Glomerular endothelial cell (primary cell): ENCODE results near the gene MAD1L1. TPM values are rescaled to one million over a fixed set of nuclear protein-coding genes. Genes with fewer than 3 reads are reported as not detected.

Experiments
- DNase-seq: peaks from one replicate; pipeline ENCODE4 v3.0.0-alpha.2; 2011; ENCODE audit warnings: low read depth, low spot score; ENCODE audit errors: extremely low read depth
- total RNA-seq: library from RNA; depleted of rRNA; stranded (reverse); fragments of >200 nt; gene quantifications from 2 replicates; pipeline ENCODE4 v1.2.3, GENCODE V29; 2015

The MAD1L1 gene
- total RNA-seq, 1 donor from 2014 or later = 59.4 TPM

- no peak for DNase-seq
These were observed 424.7 kb downstream of the MAD1L1 start for GRCh38 chr7:1807821-1808600.

GRCh38 chr7:1806354-1806753 lies 426.4 kb downstream of the MAD1L1 start:
- no peak for DNase-seq

- DNase-seq = no peak
These were observed 428.4 kb downstream of the MAD1L1 start for GRCh38 chr7:1804310-1804709.

- no peak for DNase-seq
These were observed 429.8 kb downstream of the MAD1L1 start for GRCh38 chr7:1802899-1803298.

- DNase-seq = no peak
These were observed 431.8 kb downstream of the MAD1L1 start for GRCh38 chr7:1800902-1801301.

GRCh38 chr7:1798191-1798590 lies 434.6 kb downstream of the MAD1L1 start:
- DNase-seq = no peak

- DNase-seq = no peak
These were observed 437.7 kb downstream of the MAD1L1 start for GRCh38 chr7:1794888-1795542.

GRCh38 chr7:1787681-1788235 lies 445.0 kb downstream of the MAD1L1 start:
- no peak for DNase-seq

- DNase-seq = no peak
These were observed 445.5 kb downstream of the MAD1L1 start for GRCh38 chr7:1787241-1787640.

GRCh38 chr7:1785839-1786238 lies 446.9 kb downstream of the MAD1L1 start:
- no peak for DNase-seq

GRCh38 chr7:1781369-1781768 lies 451.4 kb downstream of the MAD1L1 start:
- DNase-seq = no peak

GRCh38 chr7:1779445-1779844 lies 453.3 kb downstream of the MAD1L1 start:
- DNase-seq = no peak

GRCh38 chr7:1777122-1777521 lies 455.6 kb downstream of the MAD1L1 start:
- DNase-seq = no peak

GRCh38 chr7:1775389-1775788 lies 457.4 kb downstream of the MAD1L1 start:
- DNase-seq = no peak

- DNase-seq = no peak
These were observed 462.4 kb downstream of the MAD1L1 start for GRCh38 chr7:1770331-1770730.

GRCh38 chr7:1769286-1770200 lies 463.2 kb downstream of the MAD1L1 start:
- DNase-seq = no peak

GRCh38 chr7:1768832-1769231 lies 463.9 kb downstream of the MAD1L1 start:
- DNase-seq = no peak

- no peak for DNase-seq
These were observed 465.2 kb downstream of the MAD1L1 start for GRCh38 chr7:1767524-1767923.
